HG02571 (cell line): Measurements from ENCODE around the gene IRGM.

Source experiments
- ATAC-seq: cut with Tn5 transposase; IDR thresholded peaks from one replicate; pipeline ENCODE4 v1.9.1; 2021; ENCODE audit warnings: mild to moderate bottlenecking, moderate library complexity; ENCODE audit not compliant: unreplicated experiment

The IRGM gene

DNA sequence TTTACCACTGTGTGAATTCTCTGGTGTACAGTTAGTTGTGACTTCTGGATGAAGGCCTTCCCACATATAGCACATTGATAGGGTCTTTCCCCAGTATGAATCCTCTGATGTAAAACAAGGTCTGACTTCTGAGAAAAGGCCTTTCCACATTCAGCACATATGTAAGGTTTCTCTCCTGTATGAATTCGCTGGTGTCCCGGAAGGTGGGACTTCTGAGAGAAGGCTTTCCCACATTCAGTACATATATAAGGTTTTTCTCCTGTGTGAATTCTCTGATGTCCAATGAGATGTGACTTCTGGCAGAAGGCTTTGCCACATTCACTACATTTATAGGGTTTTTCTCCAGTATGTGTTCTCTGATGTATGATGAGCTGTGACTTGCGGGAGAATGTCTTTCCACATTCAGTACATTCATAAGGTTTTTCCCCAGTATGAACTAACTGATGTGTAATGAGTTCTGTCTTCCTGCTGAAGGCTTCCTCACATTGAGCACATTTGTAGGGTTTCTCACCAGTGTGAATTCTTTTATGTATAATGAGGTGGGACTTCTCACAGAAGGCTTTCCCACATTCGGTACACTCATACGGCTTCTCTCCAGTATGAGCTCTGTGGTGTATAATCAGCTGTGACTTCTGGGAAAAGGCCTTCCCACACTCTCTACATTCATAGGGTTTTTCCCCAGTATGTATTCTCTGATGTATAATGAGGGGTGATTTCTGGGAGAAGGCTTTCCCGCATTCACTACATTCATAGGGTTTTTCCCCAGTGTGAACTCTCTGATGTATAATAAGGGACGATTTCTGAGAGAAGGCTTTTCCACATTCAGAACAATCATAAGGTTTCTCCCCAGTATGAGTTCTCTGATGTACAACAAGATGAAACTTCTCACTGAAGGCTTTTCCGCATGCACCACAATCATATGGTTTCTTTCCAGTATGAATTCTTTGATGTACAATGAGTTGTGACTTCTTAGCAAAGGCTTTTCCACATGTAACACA, 49.4 kb downstream of the IRGM start:
- ATAC-seq = no peak
